ENCODE data around the gene NLRP7.
"Not testable (repeated sequence)": the region's sequence is repeated elsewhere in the genome, so short reads cannot be mapped to it uniquely, and the experiment has no call there.

NLRP7 gene

DNA sequence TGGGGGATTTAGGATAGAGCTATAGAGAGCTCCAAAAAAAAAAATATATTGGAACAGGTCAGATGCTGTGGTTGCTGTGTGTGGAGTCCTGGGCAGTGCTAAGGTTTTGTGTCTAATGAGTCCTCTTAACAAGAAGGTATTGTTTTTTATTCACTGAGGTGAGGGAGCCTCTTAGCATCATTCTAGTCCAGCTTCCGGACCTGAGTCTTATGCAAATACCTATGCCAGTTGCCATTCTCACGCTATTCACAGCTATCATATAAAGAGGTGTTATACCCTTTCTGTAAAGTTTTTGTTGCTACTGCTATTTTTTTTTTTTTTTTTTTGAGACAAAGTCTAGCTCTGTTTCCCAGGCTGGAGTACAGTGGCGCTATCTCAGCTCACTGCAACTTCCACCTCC, 20.3 kb upstream of the NLRP7 start:
- peaks cover 5% of the 10 kb centered on the region for H3K27me3 ChIP-seq
- H3K36me3 ChIP-seq: no peaks in the 10 kb centered on the region
- H3K27ac ChIP-seq: no peak overlapping the region
- TF ChIP-seq, protein P1, sequence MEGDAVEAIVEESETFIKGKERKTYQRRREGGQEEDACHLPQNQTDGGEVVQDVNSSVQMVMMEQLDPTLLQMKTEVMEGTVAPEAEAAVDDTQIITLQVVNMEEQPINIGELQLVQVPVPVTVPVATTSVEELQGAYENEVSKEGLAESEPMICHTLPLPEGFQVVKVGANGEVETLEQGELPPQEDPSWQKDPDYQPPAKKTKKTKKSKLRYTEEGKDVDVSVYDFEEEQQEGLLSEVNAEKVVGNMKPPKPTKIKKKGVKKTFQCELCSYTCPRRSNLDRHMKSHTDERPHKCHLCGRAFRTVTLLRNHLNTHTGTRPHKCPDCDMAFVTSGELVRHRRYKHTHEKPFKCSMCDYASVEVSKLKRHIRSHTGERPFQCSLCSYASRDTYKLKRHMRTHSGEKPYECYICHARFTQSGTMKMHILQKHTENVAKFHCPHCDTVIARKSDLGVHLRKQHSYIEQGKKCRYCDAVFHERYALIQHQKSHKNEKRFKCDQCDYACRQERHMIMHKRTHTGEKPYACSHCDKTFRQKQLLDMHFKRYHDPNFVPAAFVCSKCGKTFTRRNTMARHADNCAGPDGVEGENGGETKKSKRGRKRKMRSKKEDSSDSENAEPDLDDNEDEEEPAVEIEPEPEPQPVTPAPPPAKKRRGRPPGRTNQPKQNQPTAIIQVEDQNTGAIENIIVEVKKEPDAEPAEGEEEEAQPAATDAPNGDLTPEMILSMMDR (IDR thresholded peaks at IDR 0.05): no peak
- H3K4me1 ChIP-seq (ENCODE audit: control insufficient read depth in 1 of 2, insufficient read depth in 1 of 2, low read depth in 1 of 2, low read length in 1 of 2): no peaks in the 10 kb centered on the region
- H3K4me3 ChIP-seq (ENCODE audit: low read depth in 1 of 2, low read length in 1 of 2): no peak overlapping the region
- no peaks in the 10 kb centered on the region for H3K9me3 ChIP-seq

DNA sequence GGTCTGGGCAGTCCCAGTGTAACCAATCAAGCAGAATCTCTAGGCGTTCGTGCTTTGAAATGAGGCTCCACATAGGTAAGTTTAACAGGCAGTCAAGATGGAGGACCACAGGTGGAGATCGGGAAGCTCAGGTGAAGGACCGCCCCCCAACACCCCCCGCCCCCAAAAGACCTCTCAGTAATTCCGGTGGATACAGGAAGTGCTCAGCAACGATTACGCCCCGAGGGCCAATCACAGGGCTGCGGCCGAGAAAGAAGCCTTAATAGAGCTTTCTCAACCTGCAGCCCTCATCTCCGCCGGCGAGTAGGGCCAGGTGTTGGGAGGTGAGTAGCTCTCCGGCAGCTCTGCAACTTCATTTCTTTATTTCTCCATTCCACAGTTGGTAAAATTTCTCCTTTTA, 17.7 kb upstream of the NLRP7 start:
- H3K36me3 ChIP-seq; H3K9me3 ChIP-seq; H3K4me3 ChIP-seq (ENCODE audit: low read depth in 1 of 2, low read length in 1 of 2); H3K27ac ChIP-seq; H3K4me1 ChIP-seq (ENCODE audit: control insufficient read depth in 1 of 2, insufficient read depth in 1 of 2, low read depth in 1 of 2, low read length in 1 of 2): not testable (repeated sequence)
- H3K27me3 ChIP-seq: peaks cover 23% of the 10 kb centered on the region

DNA sequence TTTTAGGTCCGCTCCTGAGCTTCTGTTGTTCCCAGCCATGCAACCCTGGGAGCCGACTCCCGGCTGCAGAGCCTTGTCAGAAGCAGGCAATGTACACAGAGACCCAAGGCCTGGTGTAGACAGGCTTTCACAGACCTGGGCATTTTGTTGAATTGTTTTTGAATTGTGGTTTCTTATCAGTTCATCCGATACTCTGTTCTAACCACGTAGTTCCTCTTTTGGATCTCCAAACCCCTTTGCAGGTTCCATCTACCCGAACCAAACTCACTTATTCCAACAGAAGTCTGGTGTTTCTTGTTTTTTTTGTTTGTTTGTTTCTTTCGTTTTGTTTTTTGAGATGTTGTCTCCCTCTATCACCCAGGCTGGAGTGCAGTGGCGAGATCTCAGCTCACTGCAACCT, 12.5 kb upstream of the NLRP7 start:
- no peaks in the 10 kb centered on the region for H3K9me3 ChIP-seq
- no peaks in the 10 kb centered on the region for H3K4me1 ChIP-seq (ENCODE audit: control insufficient read depth in 1 of 2, insufficient read depth in 1 of 2, low read depth in 1 of 2, low read length in 1 of 2)
- peaks cover 47% of the 10 kb centered on the region for H3K27me3 ChIP-seq
- H3K27ac ChIP-seq: no peak overlapping the region
- H3K4me3 ChIP-seq (ENCODE audit: low read depth in 1 of 2, low read length in 1 of 2): no peak overlapping the region
- H3K36me3 ChIP-seq: no peaks in the 10 kb centered on the region
- TF ChIP-seq, protein P1 (IDR thresholded peaks at IDR 0.05): no peak

DNA sequence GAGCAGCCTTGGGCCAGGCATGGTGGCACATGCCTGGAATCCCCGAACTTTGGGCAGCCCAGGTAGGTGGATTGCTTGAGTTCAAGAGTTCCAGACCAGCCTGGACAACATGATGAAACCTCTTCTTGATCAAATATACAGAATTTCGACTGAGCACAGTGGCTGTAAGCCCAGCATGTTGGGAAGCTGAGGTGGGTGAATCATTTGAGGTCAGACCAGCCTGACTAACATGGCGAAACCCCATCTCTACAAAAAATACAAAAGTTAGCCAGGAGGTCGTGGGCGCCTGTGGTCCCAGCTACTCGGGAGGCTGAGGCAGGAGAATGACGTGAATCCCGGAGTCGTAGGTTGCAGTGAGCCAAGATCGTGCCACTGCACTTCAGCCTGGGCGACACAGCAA, 8.0 kb upstream of the NLRP7 start:
- TF ChIP-seq, protein P1 (IDR thresholded peaks at IDR 0.05): no peak
- H3K9me3 ChIP-seq: no peaks in the 10 kb centered on the region
- no peak overlapping the region for H3K27ac ChIP-seq
- no peaks in the 10 kb centered on the region for H3K4me1 ChIP-seq (ENCODE audit: control insufficient read depth in 1 of 2, insufficient read depth in 1 of 2, low read depth in 1 of 2, low read length in 1 of 2)
- H3K36me3 ChIP-seq: no peaks in the 10 kb centered on the region
- peaks cover 59% of the 10 kb centered on the region for H3K27me3 ChIP-seq
- no peak overlapping the region for H3K4me3 ChIP-seq (ENCODE audit: low read depth in 1 of 2, low read length in 1 of 2)

DNA sequence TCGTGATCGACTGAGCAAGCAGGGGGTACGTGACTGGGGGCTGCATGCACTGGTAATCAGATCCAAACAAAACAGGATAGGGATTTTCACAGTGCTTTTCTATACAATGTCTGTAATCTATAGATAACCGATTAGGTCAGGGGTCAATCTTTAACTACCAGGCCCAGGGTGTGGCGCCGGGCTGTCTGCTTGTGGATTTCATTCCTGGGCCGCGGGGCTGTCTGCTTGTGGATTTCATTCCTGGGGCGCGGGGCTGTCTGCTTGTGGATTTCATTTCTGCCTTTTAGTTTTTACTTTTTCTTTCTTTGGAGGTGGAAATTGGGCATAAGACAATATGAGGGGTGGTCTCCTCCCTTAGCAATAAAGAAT, 6.0 kb upstream of the NLRP7 start:
- peaks cover 48% of the 10 kb centered on the region for H3K27me3 ChIP-seq
- not testable (repeated sequence) for H3K27ac ChIP-seq; H3K36me3 ChIP-seq; H3K4me3 ChIP-seq (ENCODE audit: low read depth in 1 of 2, low read length in 1 of 2); H3K4me1 ChIP-seq (ENCODE audit: control insufficient read depth in 1 of 2, insufficient read depth in 1 of 2, low read depth in 1 of 2, low read length in 1 of 2); H3K9me3 ChIP-seq

DNA sequence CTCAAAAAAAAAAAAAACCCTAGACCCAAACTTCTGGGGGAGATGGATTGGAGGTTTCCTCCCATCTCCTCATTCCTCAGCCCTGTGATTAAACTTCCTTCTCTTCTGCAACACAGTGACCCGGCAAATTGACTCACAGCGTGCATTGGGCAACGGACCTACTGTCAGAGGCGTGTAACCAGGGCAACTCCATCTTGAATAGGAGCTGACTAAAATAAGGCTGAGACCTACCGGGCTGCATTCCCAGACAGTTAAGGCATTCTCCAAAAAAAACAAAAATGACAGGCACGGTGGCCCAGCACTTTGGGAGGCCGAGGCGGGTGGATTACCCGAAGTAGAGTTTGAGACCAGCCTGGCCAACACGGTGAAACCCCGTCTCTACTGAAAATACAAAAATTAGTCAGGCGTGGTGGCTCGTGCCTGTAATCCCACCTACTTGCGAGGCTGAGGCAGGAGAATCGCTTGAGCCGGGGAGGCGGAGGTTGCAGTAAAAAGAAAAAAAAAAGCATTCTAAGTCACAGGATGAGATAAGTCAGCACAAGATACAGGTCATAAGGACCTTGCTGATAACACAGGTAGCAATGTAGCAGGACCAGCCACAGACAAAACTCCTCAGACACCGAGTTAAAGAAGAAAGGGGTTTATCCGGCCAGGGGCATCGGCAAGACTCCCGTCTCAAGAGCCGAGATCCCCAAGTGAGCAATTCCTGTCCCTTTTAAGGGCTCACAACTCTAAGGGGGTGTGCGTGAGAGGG, 5.4 kb upstream of the NLRP7 start:
- no peaks in the 10 kb centered on the region for H3K4me1 ChIP-seq (ENCODE audit: control insufficient read depth in 1 of 2, insufficient read depth in 1 of 2, low read depth in 1 of 2, low read length in 1 of 2)

DNA sequence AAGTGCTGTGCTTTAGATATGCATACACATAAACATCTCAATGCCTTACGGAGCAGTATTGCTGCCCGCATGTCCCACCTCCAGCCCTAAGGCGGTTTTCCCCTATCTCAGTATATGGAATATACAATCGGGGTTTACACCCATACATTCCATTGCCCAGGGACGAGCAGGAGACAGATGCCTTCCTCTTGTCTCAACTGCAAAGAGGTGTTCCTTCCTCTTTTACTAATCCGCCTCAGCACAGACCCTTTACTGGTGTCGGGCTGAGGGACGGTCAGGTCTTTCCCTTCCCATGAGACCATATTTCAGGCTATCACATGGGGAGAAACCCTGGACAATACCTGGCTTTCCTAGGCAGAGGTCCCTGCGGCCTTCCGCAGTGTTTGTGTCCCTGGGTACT, 3.2 kb upstream of the NLRP7 start:
- H3K9me3 ChIP-seq: not testable (repeated sequence)

More for the DNA sequence above, 5.4 kb upstream of the NLRP7 start:
- H3K27ac ChIP-seq: no peak overlapping the region
- TF ChIP-seq, protein P1 (IDR thresholded peaks at IDR 0.05): no peak
- no peak overlapping the region for H3K4me3 ChIP-seq (ENCODE audit: low read depth in 1 of 2, low read length in 1 of 2)
- H3K9me3 ChIP-seq: no peaks in the 10 kb centered on the region
- no peaks in the 10 kb centered on the region for H3K36me3 ChIP-seq
- H3K27me3 ChIP-seq: peaks cover 43% of the 10 kb centered on the region

More for the DNA sequence above, 3.2 kb upstream of the NLRP7 start:
- peaks cover 37% of the 10 kb centered on the region for H3K27me3 ChIP-seq
- H3K4me3 ChIP-seq (ENCODE audit: low read depth in 1 of 2, low read length in 1 of 2); H3K27ac ChIP-seq; H3K4me1 ChIP-seq (ENCODE audit: control insufficient read depth in 1 of 2, insufficient read depth in 1 of 2, low read depth in 1 of 2, low read length in 1 of 2); H3K36me3 ChIP-seq: not testable (repeated sequence)
